SIG-M5 treated with dmso at 0.1 percent for 504 hours (cell line): Measurements from ENCODE around the gene PRRC2B.
"Not testable (repeated sequence)": the region's sequence is repeated elsewhere in the genome, so short reads cannot be mapped to it uniquely, and the experiment has no call there.

Experiments
- DNase-seq: peaks from one replicate; lab custom pipeline; 2025; ENCODE audit not compliant: unreplicated experiment; lab: John Stamatoyannopoulos, UW

The PRRC2B gene

DNA sequence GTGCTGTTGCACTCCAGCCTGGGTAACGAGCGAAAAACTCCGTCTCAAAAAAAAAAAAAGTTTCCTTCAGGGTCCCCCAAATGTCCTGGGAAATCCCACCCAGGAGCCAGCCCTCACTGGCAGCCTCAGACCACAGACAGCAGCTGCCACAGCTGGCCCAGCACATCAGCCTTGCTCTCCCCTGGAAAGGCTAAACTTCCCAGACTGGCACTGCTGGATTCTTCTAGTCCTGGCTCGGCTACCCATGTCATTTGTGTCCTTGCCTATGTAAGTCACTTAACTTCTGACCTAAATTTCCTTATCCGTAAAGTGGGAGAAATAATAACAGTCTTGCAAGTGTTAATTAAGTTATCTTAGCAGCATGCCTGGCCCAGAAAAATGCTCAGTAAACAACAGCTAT, 8.6 kb upstream of the PRRC2B start:
- DNase-seq: no peak

- DNase-seq: no peak
Observed at GRCh38 chr9:131386281-131386680, 7.6 kb upstream of the PRRC2B start.

DNA sequence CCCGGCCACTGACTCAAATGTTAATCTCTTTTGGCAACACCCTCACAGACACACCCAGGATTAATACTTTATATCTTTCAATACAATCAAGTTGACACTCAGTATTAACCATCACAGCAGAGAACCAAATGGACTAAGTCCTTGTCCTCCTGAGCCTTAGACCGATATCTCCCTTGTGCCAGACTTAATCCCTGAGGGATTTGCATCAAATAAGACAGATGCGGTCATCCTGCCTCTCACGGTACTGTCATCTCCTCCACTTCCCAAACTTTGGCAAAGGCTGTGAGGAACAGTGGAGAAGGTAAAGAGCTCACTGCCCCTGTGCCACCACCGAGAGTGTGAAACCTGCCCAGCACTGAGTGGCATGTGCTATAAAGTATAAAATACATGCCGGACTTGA, 6.5 kb upstream of the PRRC2B start:
- no peak for DNase-seq

DNA sequence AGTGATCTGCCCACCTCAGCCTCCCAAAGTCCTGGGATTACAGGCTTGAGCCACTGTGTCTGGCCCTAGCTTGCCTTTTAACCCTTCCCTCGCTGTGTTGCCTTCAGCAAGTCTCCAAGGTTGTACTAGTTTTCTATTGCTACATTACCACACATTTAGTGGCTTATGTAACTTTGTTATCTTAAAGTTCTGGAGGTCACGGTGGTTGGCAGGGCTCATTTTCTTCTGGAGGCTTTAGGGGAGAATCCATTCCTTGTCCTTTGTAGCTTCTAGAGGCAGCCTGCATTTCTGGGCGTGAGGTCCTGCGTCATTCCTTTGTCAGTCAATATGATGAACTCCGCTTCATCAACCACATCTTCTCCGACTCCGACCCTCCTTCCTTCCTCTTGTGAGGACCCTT, 2.9 kb upstream of the PRRC2B start:
- DNase-seq: no peak

- no peak for DNase-seq
Observed at GRCh38 chr9:131391504-131391903, 2.4 kb upstream of the PRRC2B start.

GRCh38 chr9:131394464-131395156, 724 bp downstream of the PRRC2B start:
- DNase-seq: peak; percentile 36

GRCh38 chr9:131395157-131396098, 1.5 kb downstream of the PRRC2B start:
- DNase-seq: peak; percentile 43

GRCh38 chr9:131396099-131396479, 2.2 kb downstream of the PRRC2B start:
- DNase-seq: not testable (repeated sequence)

- no peak for DNase-seq
Observed at GRCh38 chr9:131396626-131397025, 2.7 kb downstream of the PRRC2B start.

DNA sequence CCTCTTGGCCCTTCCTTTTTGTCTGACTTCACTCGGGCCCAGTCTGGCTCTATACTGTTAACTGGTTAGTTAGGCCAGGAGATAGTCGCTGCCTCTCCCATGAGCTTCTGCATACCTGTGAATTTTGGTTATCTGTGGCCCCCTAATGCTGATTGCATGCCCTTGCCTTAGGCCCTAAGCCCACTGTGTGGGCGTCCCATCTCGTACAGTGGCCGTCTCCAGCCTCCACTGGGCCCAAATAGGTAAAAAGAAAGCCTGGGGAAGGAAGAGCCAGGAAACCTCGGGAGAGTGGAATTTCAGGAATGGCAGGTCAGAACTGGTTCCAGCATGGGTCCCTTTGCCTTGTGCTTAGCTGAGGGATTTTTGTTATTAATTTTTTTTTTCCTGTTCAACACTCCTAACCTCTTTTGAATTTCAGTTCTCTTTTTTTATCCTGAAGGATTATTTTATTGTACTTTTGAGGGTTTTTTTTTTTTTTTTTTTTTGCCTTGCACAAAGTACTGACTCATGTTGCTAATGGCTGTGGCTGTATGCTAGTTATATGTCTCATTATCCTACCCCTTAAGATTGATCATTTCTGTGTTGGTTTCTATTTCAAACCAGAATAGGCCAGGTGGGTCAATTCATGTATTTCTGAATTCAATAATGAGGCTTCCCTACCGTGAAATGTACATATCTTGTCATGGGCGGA, 3.4 kb downstream of the PRRC2B start:
- no peak for DNase-seq

- DNase-seq: no peak
Observed at GRCh38 chr9:131398204-131398603, 4.3 kb downstream of the PRRC2B start.

- DNase-seq: no peak
Observed at GRCh38 chr9:131399972-131400371, 6.1 kb downstream of the PRRC2B start.

- DNase-seq: no peak
Observed at GRCh38 chr9:131400627-131401026, 6.7 kb downstream of the PRRC2B start.

DNA sequence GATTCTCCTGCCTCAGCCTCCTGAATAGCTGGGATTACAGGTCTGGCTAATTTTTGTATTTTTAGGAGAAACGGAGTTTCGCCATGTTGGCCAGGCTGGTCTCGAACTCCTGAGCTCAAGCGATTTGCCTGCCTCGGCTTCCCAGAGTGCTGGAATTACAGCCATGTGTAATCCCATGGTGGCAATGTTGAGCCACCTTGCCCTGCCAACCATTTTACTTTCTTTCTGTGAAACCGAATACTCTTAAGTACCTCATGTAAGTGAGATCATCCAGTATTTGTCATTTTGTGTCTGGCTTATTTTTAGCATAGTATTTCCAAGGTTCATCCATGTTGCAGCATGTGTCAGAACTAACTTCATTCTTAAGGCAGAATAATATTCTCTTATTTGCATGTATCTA, 8.2 kb downstream of the PRRC2B start:
- no peak for DNase-seq

GRCh38 chr9:131402738-131403492, 9.0 kb downstream of the PRRC2B start:
- DNase-seq: no peak

- DNase-seq: no peak
Observed at GRCh38 chr9:131403493-131403773, 9.5 kb downstream of the PRRC2B start.

DNA sequence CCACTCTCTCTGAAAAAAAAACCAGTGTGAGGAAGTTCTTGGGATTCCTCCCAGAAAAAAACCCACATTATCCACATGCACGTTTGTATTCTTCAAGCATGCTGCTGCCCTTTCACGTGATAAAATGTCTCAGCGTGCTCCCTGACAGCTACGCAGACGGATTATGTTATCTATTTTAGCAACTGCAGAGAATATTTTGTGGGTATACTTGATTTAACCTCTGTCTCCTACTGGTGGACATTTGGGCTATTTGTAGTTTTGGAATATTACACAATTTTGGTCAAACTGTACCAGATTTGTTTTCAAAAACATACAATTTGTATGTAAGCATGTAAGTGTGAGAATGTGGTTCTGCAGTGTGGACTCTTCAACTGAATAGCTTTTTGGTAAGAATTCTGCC, 10.7 kb downstream of the PRRC2B start:
- DNase-seq: no peak

GRCh38 chr9:131404987-131405386, 11.1 kb downstream of the PRRC2B start:
- no peak for DNase-seq

- no peak for DNase-seq
Observed at GRCh38 chr9:131405428-131405827, 11.5 kb downstream of the PRRC2B start.

DNA sequence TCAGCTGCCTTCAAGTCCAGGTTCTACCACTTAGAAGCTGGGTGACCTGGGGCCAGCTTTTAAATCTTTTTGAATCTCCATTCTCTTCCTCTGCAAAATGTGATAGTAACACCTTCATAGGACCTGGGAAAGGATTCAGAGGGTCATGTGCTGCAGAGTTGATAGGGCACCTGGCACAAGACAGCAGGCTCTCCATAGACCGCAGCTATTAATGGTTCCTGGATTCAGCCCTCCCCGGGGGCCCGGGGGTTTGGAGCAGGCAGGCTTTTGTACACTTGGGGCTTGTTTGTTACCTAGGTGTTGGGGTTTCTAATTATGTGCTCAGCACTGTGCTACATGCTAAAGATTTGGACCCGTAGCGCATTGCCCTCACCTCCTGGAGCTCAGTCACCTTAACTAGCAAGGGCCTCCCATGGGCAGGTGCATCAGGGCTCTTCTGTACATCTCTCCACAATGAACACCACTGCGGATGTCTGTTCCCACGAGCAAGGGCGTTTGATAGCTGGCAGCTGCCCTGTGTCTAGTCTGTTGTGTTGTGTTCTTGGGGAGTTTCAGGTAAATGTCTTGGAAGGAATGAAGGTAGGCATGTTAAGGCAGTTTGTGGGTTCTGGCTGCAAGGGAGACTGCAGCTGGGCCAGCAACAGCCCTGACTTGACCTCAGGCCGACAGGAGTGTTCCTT, 12.1 kb downstream of the PRRC2B start:
- DNase-seq: no peak
